Stimulated activated CD8-positive, alpha-beta memory T cell treated with anti-CD3 and anti-CD28 coated beads, Interleukin-15, amount 100 ng/mL, for 48 hours (primary cell): ENCODE measurements around the gene IFI16.
"Not testable (repeated sequence)": the region's sequence is repeated elsewhere in the genome, so short reads cannot be mapped to it uniquely, and the experiment has no call there.

Experiments used
- DNase-seq, 2 donors: peaks; one replicate each; pipeline ENCODE4 v3.0.0-alpha.2; 2020; ENCODE audit warnings: low read depth in 2 of 2

IFI16 gene

DNA sequence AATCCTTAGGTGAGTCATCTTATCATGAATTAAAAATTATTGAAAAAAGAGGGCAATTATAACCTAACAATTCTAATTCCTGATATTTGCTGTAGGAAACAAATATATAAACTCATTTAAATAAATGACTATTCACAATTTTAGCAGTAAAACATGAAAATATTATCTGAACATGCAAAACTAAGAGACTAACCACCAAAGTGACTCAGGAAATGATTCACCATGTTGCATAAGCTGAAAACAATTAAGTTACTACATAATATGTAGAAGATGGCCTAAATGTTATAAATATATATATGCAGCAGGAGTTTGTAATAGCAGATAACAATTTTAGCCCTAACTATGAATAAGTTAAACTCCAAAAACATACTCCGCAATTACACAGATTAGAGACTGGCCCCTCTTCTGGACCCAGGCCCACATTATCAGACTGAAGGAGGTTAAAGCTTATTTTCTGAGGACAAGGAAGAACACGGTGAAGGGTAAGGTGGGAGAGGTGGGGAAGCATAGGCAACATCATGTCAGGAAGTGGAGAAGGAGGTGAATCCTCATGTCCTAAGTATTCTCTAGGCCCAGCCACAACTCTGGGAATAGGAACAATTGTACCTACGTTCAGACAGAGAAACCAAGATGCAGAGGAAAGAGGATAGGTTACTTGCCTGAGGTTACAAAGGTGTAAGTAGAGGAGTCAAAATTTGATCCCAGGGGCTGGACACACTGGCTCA is 82.5 kb downstream of the IFI16 start:
- no peak for DNase-seq

DNA sequence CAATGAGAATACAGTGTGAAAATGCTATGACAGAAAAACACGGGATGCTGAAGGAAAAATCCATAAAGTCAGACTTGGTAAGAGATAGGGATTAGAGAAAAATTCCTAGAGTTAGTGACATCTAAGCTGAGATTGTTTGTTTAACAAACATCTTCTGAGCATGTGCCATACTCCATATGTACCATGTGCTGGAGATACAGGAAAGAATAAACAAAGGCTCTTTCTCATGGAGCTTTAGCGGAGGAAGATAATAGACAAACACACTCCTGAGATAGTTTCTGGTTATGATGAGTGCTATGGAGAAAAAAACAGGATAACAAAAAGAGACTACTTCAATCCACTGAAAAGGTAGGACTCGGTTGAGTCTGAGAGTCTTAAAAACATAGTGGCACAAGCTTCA is 88.9 kb downstream of the IFI16 start:
- DNase-seq = no peak

DNA sequence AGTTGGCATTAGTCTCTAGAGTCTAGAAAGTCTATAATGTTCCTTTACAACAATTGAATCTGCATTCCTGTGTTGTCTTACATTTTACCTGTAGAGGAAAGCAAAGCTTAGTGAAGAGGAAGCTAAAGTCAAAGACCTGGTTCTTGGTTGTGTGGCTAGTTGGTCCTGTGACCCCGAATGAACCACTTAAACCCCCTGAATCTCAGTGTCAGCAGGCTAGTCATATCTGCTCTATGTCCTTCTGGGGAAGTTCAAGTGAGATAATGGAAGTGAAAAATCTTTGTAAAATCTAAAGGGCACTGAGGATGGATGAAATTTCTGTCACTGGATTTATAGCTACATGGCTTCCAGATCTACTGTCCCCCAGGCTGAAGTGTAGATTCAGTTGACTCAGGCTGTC is 90.9 kb downstream of the IFI16 start:
- no peak for DNase-seq

DNA sequence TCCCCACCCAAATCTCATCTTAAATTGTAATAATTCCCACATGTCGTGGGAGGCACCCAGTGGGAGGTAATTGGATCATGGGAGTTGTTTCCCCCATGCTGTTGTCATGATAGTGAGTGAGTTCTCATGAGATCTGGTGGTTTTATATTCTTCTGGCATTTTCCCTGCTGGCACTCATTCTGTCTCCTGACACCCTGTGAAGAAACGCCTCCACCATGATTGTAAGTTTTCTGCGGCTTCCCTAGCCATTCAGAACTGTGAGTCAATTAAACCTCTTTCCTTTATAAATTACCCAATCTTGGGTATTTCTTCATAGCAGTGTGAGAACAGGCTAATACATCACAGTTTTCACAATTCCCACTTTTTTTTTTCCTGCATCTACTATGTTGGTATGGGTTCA is 93.3 kb downstream of the IFI16 start:
- DNase-seq = not testable (repeated sequence)
